GM12872 (cell line): Measurements from ENCODE around the gene KIAA1671.

Experiments
- CTCF ChIP-seq: IDR thresholded peaks from 3 replicates; pipeline ENCODE4 v1.5.1; 2011; ENCODE audit warnings: low read depth, mild to moderate bottlenecking, low read length, moderate library complexity; ENCODE audit not compliant: insufficient read depth

Gene KIAA1671

GRCh38 chr22:24995649-24996180 is 43.2 kb downstream of the KIAA1671 start:
- no peak for TF ChIP-seq CTCF

GRCh38 chr22:24996420-24996952 is 44.0 kb downstream of the KIAA1671 start:
- no peak for TF ChIP-seq CTCF

- no peak for TF ChIP-seq CTCF
These were observed 44.5 kb downstream of the KIAA1671 start for GRCh38 chr22:24997023-24997422.

GRCh38 chr22:25000686-25001085 is 48.2 kb downstream of the KIAA1671 start:
- no peak for TF ChIP-seq CTCF

- no peak for TF ChIP-seq CTCF
These were observed 49.9 kb downstream of the KIAA1671 start for GRCh38 chr22:25002241-25002985.

- no peak for TF ChIP-seq CTCF
These were observed 53.8 kb downstream of the KIAA1671 start for GRCh38 chr22:25006354-25006753.

GRCh38 chr22:25007444-25008106 is 55.1 kb downstream of the KIAA1671 start:
- no peak for TF ChIP-seq CTCF
